Erythroblast (primary cell): ENCODE data around the gene GZMM.

Source experiments
- GATA1 ChIP-seq: IDR thresholded peaks from 2 replicates; pipeline ENCODE4 v1.6.1; 2011; ENCODE audit warnings: low read depth, mild to moderate bottlenecking, control low read depth, low read length, moderate library complexity
- POLR2A ChIP-seq: IDR thresholded peaks from 2 replicates; pipeline ENCODE4 v1.6.1; 2011; ENCODE audit warnings: mild to moderate bottlenecking, low read length

GRCh38 chr19:581399-582111, 37.7 kb downstream of the GZMM start:
- TF ChIP-seq POLR2A (no peak), GATA1 (no peak)
